ENCODE results near the gene PDXK. TPM values are rescaled to one million over a fixed set of nuclear protein-coding genes. Genes with fewer than 3 reads are reported as not detected.

The PDXK gene
- total and polyA plus RNA-seq, 2 of the 8 experiments (the other 6 are each of a cell fraction or from before 2014, with no cell fraction given), result 78.0 to 112 TPM

DNA sequence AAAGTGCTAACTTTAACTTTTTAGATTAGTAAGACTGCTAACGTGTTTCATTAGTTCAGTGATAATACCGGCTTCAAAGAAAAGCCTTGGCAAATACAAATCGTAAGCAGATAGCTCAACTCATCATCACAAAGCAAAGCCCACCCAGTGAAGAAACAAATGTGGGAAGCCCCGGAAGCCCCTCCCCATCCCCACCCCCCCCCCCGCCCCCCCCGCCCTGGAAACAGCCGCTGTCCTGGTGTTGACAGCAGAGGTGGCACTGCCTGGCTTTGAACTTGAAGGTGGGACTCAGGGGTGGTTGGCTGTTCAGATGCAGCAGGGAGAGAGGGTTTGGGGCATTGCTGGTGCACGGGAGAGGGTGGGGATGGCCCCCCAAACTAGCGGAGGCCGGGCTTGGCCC lies 14.1 kb downstream of the PDXK start (continued):
- TF ChIP-seq, protein P1, sequence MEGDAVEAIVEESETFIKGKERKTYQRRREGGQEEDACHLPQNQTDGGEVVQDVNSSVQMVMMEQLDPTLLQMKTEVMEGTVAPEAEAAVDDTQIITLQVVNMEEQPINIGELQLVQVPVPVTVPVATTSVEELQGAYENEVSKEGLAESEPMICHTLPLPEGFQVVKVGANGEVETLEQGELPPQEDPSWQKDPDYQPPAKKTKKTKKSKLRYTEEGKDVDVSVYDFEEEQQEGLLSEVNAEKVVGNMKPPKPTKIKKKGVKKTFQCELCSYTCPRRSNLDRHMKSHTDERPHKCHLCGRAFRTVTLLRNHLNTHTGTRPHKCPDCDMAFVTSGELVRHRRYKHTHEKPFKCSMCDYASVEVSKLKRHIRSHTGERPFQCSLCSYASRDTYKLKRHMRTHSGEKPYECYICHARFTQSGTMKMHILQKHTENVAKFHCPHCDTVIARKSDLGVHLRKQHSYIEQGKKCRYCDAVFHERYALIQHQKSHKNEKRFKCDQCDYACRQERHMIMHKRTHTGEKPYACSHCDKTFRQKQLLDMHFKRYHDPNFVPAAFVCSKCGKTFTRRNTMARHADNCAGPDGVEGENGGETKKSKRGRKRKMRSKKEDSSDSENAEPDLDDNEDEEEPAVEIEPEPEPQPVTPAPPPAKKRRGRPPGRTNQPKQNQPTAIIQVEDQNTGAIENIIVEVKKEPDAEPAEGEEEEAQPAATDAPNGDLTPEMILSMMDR (IDR thresholded peaks at IDR 0.05; ENCODE audit: control extremely low read depth in 1 of 3, insufficient read depth in 1 of 3, low read depth in 1 of 3, low read length in 3 of 3), result no peak
- TF ChIP-seq CHD1 (IDR thresholded peaks at IDR 0.05; ENCODE audit: low read depth, low read length) (no peak), SP4 (IDR thresholded peaks at IDR 0.05; ENCODE audit: low read length) (no peak)

All from H1 (cell line).